SU-DHL-6 (cell line): ENCODE data around the gene HLF.

Source experiments
- EZH2phosphoT487 ChIP-seq: fragments of 200-600 bp; sonication (generic), shearing (Covaris generic); conservative IDR thresholded peaks from 2 replicates; pipeline ENCODE4 v1.6.1; 2018; ENCODE audit warnings: mild to moderate bottlenecking, antibody characterized with exemption, low read length, moderate library complexity, mixed read lengths
- TF ChIP-seq, protein P1 (sequence below): fragments of 200-600 bp; sonication (generic); IDR thresholded peaks from one replicate; pipeline ENCODE4 v1.5.1; 2017; ENCODE audit warnings: antibody characterized with exemption, mild to moderate bottlenecking, low read length, moderate library complexity; ENCODE audit not compliant: insufficient read depth, poor library complexity, severe bottlenecking

GRCh38 chr17:55279203-55279602, 14.4 kb downstream of the HLF start:
- TF ChIP-seq, protein P1, sequence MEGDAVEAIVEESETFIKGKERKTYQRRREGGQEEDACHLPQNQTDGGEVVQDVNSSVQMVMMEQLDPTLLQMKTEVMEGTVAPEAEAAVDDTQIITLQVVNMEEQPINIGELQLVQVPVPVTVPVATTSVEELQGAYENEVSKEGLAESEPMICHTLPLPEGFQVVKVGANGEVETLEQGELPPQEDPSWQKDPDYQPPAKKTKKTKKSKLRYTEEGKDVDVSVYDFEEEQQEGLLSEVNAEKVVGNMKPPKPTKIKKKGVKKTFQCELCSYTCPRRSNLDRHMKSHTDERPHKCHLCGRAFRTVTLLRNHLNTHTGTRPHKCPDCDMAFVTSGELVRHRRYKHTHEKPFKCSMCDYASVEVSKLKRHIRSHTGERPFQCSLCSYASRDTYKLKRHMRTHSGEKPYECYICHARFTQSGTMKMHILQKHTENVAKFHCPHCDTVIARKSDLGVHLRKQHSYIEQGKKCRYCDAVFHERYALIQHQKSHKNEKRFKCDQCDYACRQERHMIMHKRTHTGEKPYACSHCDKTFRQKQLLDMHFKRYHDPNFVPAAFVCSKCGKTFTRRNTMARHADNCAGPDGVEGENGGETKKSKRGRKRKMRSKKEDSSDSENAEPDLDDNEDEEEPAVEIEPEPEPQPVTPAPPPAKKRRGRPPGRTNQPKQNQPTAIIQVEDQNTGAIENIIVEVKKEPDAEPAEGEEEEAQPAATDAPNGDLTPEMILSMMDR: no peak
- no peak for TF ChIP-seq EZH2phosphoT487
